HG02623 (cell line): ENCODE results near the gene PRPF39.
"Not testable (repeated sequence)": the region's sequence is repeated elsewhere in the genome, so short reads cannot be mapped to it uniquely, and the experiment has no call there.

Source experiments
- ATAC-seq: cut with Tn5 transposase; IDR thresholded peaks from one replicate; pipeline ENCODE4 v1.9.1; 2021; ENCODE audit warnings: moderate library complexity; ENCODE audit not compliant: unreplicated experiment

PRPF39 gene

GRCh38 chr14:45135659-45136395, 51.9 kb downstream of the PRPF39 start, which contains the start of gene FANCM:
FANCM (plus strand) TSS chr14:45135930; CDS start chr14:45136032, 102 bp downstream.
- peak; percentile 36 for ATAC-seq

GRCh38 chr14:45136399-45136798, 52.5 kb downstream of the PRPF39 start:
- no peak for ATAC-seq

- ATAC-seq, result no peak
Measured at GRCh38 chr14:45140661-45141187, 56.8 kb downstream of the PRPF39 start.

- ATAC-seq, result not testable (repeated sequence)
Measured at GRCh38 chr14:45142083-45142482, 58.2 kb downstream of the PRPF39 start.

GRCh38 chr14:45144658-45145057, 60.7 kb downstream of the PRPF39 start:
- no peak for ATAC-seq

- peak; percentile 59 for ATAC-seq
Measured at GRCh38 chr14:45145214-45145613, 61.3 kb downstream of the PRPF39 start.

- ATAC-seq, result no peak
Measured at GRCh38 chr14:45149602-45150001, 65.7 kb downstream of the PRPF39 start.

GRCh38 chr14:45150386-45150890, 66.5 kb downstream of the PRPF39 start:
- no peak for ATAC-seq

GRCh38 chr14:45156067-45156466, 72.2 kb downstream of the PRPF39 start:
- no peak for ATAC-seq
